HepG2 (cell line): ENCODE results near the gene ZNF530. TPM values are rescaled to one million over a fixed set of nuclear protein-coding genes. Genes with fewer than 3 reads are reported as not detected.
A peak's percentile ranks its signal among the peaks of the same experiment; 100 is the strongest.

Source experiments
- ATAC-seq: fragments of 200-7000 bp; cut with Tn5 transposase; 3 replicates; pipeline ENCODE4 v1.9.1; 2020; ENCODE audit warnings: mild to moderate bottlenecking, moderate library complexity
- BruUV-seq: library from RNA; stranded (reverse); fragments of 400-500 nt; replicated peaks from 2 replicates; lab custom pipeline; 2021; lab: Mats Ljungman, UMichigan
- CTCF ChIA-PET: fragments of 300-600 bp; formaldehyde crosslinking; extraction: SDS; loops from one replicate; lab custom pipeline; 2021; ENCODE audit warnings: low total read pairs, inconsistent platforms, low intra/inter-chr PET ratio; lab: Yijun Ruan, JAX
- POLR2A ChIA-PET: fragments of 350-600 bp; sonication (Branson Sonifier 250); formaldehyde crosslinking; loops from one replicate; lab custom pipeline; 2020; ENCODE audit warnings: antibody characterized with exemption, inconsistent platforms; lab: Yijun Ruan, JAX
- DNase-seq: peaks from one replicate; pipeline ENCODE4 v3.0.0-alpha.2; 2015; ENCODE audit warnings: low spot score
- FAIRE-seq: peaks from 3 replicates; lab custom pipeline; 2011; peaks lifted over from hg19 to GRCh38; lab: Jason Lieb, UNC
- H2AFZ ChIP-seq: one replicate; pipeline ENCODE4 v1.6.1; 2011; ENCODE audit warnings: low read length, inconsistent platforms
- H3K27ac ChIP-seq: fragments of 300-600 bp; 3 replicates; pipeline ENCODE4 v1.8.0; 2011; ENCODE audit warnings: mixed run types, mild to moderate bottlenecking, mixed read lengths, low read length, inconsistent platforms; ENCODE audit not compliant: insufficient read depth; ENCODE audit errors: extremely low read length
- H3K27me3 ChIP-seq, 2 experiments: fragments of 200-600 bp in 1 of 2; 2 replicates in 1 of 2; 3 replicates in 1 of 2; pipeline versions ENCODE4 v1.6.0 to v1.8.0; 2011; ENCODE audit warnings: low read length in 2 of 2, mild to moderate bottlenecking in 2 of 2, moderate library complexity in 2 of 2, inconsistent platforms in 1 of 2; ENCODE audit not compliant: insufficient read depth in 2 of 2, control insufficient read depth in 1 of 2
- H3K36me3 ChIP-seq, 2 experiments: fragments of 200-600 bp in 1 of 2; replicated peaks in 1 of 2; 2 replicates in 1 of 2; 3 replicates in 1 of 2; pipeline versions ENCODE4 v1.5.1 to v1.8.0; 2011; ENCODE audit warnings: low read length in 2 of 2, inconsistent platforms in 1 of 2; ENCODE audit not compliant: insufficient read depth in 2 of 2, control insufficient read depth in 1 of 2
- H3K4me1 ChIP-seq: 2 replicates; pipeline ENCODE4 v1.5.1; 2012; ENCODE audit warnings: low read length, inconsistent platforms; ENCODE audit not compliant: insufficient read depth
- H3K4me2 ChIP-seq: 2 replicates; pipeline ENCODE4 v1.6.0; 2011; ENCODE audit warnings: low read depth, low read length, inconsistent platforms
- H3K4me3 ChIP-seq, 3 experiments: fragments of 200-600 bp in 1 of 3; sonication (generic), shearing (Covaris generic) in 1 of 3; replicated peaks in 1 of 3; 2 replicates each; pipeline ENCODE4 v1.5.1; 2011 to 2016; ENCODE audit warnings: low read length in 3 of 3, inconsistent platforms in 2 of 3, low read depth in 2 of 3, mild to moderate bottlenecking in 2 of 3, control low read depth in 1 of 3, mixed read lengths in 1 of 3; ENCODE audit not compliant: insufficient read depth in 1 of 3
- H3K79me2 ChIP-seq: one replicate; pipeline ENCODE4 v1.6.1; 2011; ENCODE audit warnings: low read length, inconsistent platforms; ENCODE audit not compliant: insufficient read depth
- H3K9ac ChIP-seq: 2 replicates; pipeline ENCODE4 v1.6.0; 2011; ENCODE audit warnings: mild to moderate bottlenecking, low read depth, low read length, inconsistent platforms; ENCODE audit not compliant: insufficient read depth
- H3K9me3 ChIP-seq: 2 replicates; pipeline ENCODE4 v1.5.1; 2012; ENCODE audit warnings: mild to moderate bottlenecking, low read length
- H4K20me1 ChIP-seq: 2 replicates; pipeline ENCODE4 v1.6.0; 2011; ENCODE audit warnings: inconsistent platforms, mild to moderate bottlenecking, low read length, moderate library complexity; ENCODE audit not compliant: insufficient read depth
- ARID2 ChIP-seq: sonication (generic); formaldehyde crosslinking; IDR thresholded peaks from 2 replicates; pipeline ENCODE4 v1.8.1; 2022; ENCODE audit warnings: mild to moderate bottlenecking, missing genetic modification reagents, borderline replicate concordance
- ESRRA ChIP-seq: sonication (generic); formaldehyde crosslinking; IDR thresholded peaks from 2 replicates; pipeline ENCODE4 v1.5.1; 2020; ENCODE audit warnings: mild to moderate bottlenecking, low read depth, missing genetic modification reagents
- EZH2 ChIP-seq: conservative IDR thresholded peaks from 2 replicates; pipeline ENCODE4 v1.6.1; 2012; ENCODE audit warnings: mild to moderate bottlenecking, low read depth, low read length, moderate library complexity
- GTF3A ChIP-seq: sonication (generic); formaldehyde crosslinking; conservative IDR thresholded peaks from 2 replicates; pipeline ENCODE4 v1.4.0; 2020; ENCODE audit warnings: mild to moderate bottlenecking, missing genetic modification reagents
- JARID2 ChIP-seq: sonication (generic); formaldehyde crosslinking; IDR thresholded peaks from 2 replicates; pipeline ENCODE4 v1.8.1; 2023; ENCODE audit warnings: missing genetic modification reagents, inconsistent platforms; ENCODE audit not compliant: insufficient replicate concordance
- NCOA5 ChIP-seq: sonication (generic); formaldehyde crosslinking; IDR thresholded peaks from 2 replicates; pipeline ENCODE4 v1.4.0; 2020; ENCODE audit warnings: missing genetic modification reagents
- NFE2L2 ChIP-seq: fragments of 150-350 bp; IDR thresholded peaks from 2 replicates; pipeline ENCODE4 v1.6.1; 2014; ENCODE audit warnings: low read length
- PHF8 ChIP-seq: sonication (generic); formaldehyde crosslinking; IDR thresholded peaks from 2 replicates; pipeline ENCODE4 v1.5.0; 2020; ENCODE audit warnings: missing genetic modification reagents
- POLR2A ChIP-seq, 2 experiments: IDR thresholded peaks; 2 replicates each; pipeline ENCODE4 v1.6.1; 2011; ENCODE audit warnings: low read depth in 2 of 2, low read length in 2 of 2, mild to moderate bottlenecking in 1 of 2, moderate library complexity in 1 of 2; ENCODE audit not compliant: insufficient read depth in 1 of 2
- PTBP1 ChIP-seq: fragments of 200-400 bp; formaldehyde crosslinking; IDR thresholded peaks from 2 replicates; pipeline ENCODE4 v1.6.1; 2018; ENCODE audit warnings: low read length, low read depth; ENCODE audit not compliant: poor library complexity, severe bottlenecking
- RBFOX2 ChIP-seq: fragments of 200-400 bp; formaldehyde crosslinking; IDR thresholded peaks from 2 replicates; pipeline ENCODE4 v1.6.1; 2017; ENCODE audit warnings: low read depth, mild to moderate bottlenecking, low read length
- TRIM24 ChIP-seq: sonication (generic); formaldehyde crosslinking; IDR thresholded peaks from 2 replicates; pipeline ENCODE4 v1.8.0; 2022; ENCODE audit warnings: mild to moderate bottlenecking, missing genetic modification reagents
- WGBS: methylation state at CpG from one replicate; pipeline ENCODE4 v1.1.6; 2017; ENCODE audit warnings: low lambda C conversion rate; 5-methylcytosine and 5-hydroxymethylcytosine counted together
- in situ Hi-C: cut with HindIII; loops from 2 replicates; pipeline ENCODE4 v1.10.0; 2017; ENCODE audit warnings: low pct_unique_long_range_greater_than_20kb; ENCODE audit not compliant: extremely low pct_ligation_motif_present
- intact Hi-C: fragments of 100-400 bp; cut with micrococcal nuclease; formaldehyde crosslinking; loops from one replicate; pipeline ENCODE4 v1.10.0; 2022; ENCODE audit not compliant: unreplicated experiment
- polyA plus RNA-seq, 8 experiments: library from polyadenylated mRNA; depleted of rRNA in 3 of 8; stranded (reverse) in 7 of 8; unstranded in 1 of 8; fragments of >200 nt; fragmentation: Illumina TruSeq in 4 of 8; extraction: Trizol in 4 of 8; gene quantifications; 2 replicates each; pipeline versions ENCODE4 v1.2.1 to v1.2.3, GENCODE V29; 2011 to 2016; ENCODE audit warnings: low read depth in 4 of 8, missing spikeins in 1 of 8, mixed read lengths in 1 of 8; ENCODE audit not compliant: insufficient read depth in 1 of 8
- total RNA-seq, 5 experiments: library from RNA; depleted of rRNA; stranded (reverse); fragments of >200 nt; fragmentation: Illumina TruSeq; extraction: Trizol; gene quantifications; 2 replicates each; pipeline ENCODE4 v1.2.3, GENCODE V29; 2016; ENCODE audit warnings: low read depth in 1 of 5
- TF ChIP-seq, protein P1 (sequence below): sonication (generic); formaldehyde crosslinking; IDR thresholded peaks from 2 replicates; pipeline ENCODE4 v1.5.0; 2020; ENCODE audit warnings: missing genetic modification reagents
- TF ChIP-seq, protein P2 (sequence below): sonication (generic); formaldehyde crosslinking; IDR thresholded peaks from 2 replicates; pipeline ENCODE4 v1.4.0; 2020; ENCODE audit warnings: missing genetic modification reagents

ZNF530 gene
- total and polyA plus RNA-seq, 2 of the 13 experiments (the other 11 are each of a cell fraction or from before 2014, with no cell fraction given), result 1.1 to 7.8 TPM

DNA sequence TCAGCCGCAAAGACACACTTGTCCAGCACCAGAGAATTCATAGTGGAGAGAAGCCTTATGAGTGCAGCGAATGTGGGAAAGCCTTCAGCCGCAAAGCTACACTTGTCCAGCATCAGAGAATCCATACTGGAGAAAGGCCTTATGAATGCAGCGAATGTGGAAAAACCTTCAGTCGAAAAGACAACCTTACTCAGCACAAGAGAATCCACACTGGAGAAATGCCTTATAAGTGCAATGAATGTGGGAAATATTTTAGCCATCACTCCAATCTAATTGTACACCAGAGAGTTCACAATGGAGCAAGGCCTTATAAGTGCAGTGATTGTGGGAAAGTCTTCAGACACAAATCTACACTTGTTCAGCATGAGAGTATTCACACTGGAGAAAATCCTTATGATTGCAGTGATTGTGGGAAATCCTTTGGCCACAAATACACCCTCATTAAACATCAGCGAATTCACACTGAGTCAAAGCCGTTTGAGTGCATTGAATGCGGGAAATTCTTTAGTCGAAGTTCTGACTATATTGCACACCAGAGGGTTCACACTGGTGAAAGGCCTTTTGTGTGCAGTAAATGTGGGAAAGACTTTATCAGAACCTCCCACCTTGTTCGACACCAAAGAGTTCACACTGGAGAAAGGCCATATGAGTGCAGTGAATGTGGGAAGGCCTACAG is 21.1 kb downstream of the ZNF530 start:
- H3K36me3 ChIP-seq, result peaks cover 38 to 81% of the 10 kb centered on the region in 2 experiments

DNA sequence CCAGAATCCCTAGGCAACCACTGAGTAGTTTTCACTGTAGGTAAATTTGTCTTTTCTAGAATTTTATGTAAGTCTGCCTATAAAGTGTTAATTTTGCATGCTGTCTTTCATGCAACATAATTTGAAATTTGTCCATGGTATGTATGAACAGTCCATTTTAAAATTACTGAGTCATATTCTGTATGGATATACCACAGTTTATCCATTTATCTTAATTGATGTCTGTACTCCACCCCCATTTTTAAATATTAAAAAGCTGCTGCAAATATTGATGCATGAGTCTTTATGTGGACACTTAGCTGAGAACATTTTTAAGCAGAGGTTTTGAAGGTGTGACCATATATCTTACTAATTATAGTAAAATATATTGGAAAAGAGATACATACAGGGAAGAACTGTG is 23.4 kb downstream of the ZNF530 start:
- Histone ChIP-seq H3K27ac (no peak overlapping the region), H3K9me3 (no peaks in the 10 kb centered on the region), H3K27me3 (no peaks in the 10 kb centered on the region), H3K4me2 (no peak overlapping the region), H3K9ac (no peak overlapping the region), H4K20me1 (no peaks in the 10 kb centered on the region; the same call in 1 of the 2 replicates), H3K79me2 (peaks cover 16% of the 10 kb centered on the region), H3K4me3 (no peak overlapping the region), H3K4me1 (peaks cover 2% of the 10 kb centered on the region; the same call in 1 of the 2 replicates), H2AFZ (no peak overlapping the region), H3K36me3 (peaks cover 32 to 60% of the 10 kb centered on the region in 2 experiments)
- ChIA-PET POLR2A (interaction anchor here (1.2 kb wide), 1 partner anchor 10 kb away, joined by 3 read pairs; the partner anchor contains the start of gene ZNF211), CTCF (no interaction called here)
- no TSS peak for BruUV-seq
- no peak for ATAC-seq
- intact Hi-C loops (no loop called here), in situ Hi-C loops (no loop called here)
- no peak for FAIRE-seq
- DNase-seq, result no peak
- TF ChIP-seq POLR2A (IDR thresholded peaks at IDR 0.05; ENCODE audit: insufficient read depth in 1 of 2, low read depth in 2 of 2, low read length in 2 of 2) (no peak), EZH2 (no peak), NFE2L2 (no peak), TRIM24 (CRISPR knock-in tag) (no peak), ARID2 (CRISPR knock-in tag) (no peak), NCOA5 (CRISPR knock-in tag) (no peak), GTF3A (CRISPR knock-in tag) (no peak), ESRRA (no peak), PTBP1 (no peak), PHF8 (no peak)
- TF ChIP-seq, protein P1, sequence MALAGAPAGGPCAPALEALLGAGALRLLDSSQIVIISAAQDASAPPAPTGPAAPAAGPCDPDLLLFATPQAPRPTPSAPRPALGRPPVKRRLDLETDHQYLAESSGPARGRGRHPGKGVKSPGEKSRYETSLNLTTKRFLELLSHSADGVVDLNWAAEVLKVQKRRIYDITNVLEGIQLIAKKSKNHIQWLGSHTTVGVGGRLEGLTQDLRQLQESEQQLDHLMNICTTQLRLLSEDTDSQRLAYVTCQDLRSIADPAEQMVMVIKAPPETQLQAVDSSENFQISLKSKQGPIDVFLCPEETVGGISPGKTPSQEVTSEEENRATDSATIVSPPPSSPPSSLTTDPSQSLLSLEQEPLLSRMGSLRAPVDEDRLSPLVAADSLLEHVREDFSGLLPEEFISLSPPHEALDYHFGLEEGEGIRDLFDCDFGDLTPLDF (CRISPR knock-in tag), result no peak
- TF ChIP-seq, protein P2, sequence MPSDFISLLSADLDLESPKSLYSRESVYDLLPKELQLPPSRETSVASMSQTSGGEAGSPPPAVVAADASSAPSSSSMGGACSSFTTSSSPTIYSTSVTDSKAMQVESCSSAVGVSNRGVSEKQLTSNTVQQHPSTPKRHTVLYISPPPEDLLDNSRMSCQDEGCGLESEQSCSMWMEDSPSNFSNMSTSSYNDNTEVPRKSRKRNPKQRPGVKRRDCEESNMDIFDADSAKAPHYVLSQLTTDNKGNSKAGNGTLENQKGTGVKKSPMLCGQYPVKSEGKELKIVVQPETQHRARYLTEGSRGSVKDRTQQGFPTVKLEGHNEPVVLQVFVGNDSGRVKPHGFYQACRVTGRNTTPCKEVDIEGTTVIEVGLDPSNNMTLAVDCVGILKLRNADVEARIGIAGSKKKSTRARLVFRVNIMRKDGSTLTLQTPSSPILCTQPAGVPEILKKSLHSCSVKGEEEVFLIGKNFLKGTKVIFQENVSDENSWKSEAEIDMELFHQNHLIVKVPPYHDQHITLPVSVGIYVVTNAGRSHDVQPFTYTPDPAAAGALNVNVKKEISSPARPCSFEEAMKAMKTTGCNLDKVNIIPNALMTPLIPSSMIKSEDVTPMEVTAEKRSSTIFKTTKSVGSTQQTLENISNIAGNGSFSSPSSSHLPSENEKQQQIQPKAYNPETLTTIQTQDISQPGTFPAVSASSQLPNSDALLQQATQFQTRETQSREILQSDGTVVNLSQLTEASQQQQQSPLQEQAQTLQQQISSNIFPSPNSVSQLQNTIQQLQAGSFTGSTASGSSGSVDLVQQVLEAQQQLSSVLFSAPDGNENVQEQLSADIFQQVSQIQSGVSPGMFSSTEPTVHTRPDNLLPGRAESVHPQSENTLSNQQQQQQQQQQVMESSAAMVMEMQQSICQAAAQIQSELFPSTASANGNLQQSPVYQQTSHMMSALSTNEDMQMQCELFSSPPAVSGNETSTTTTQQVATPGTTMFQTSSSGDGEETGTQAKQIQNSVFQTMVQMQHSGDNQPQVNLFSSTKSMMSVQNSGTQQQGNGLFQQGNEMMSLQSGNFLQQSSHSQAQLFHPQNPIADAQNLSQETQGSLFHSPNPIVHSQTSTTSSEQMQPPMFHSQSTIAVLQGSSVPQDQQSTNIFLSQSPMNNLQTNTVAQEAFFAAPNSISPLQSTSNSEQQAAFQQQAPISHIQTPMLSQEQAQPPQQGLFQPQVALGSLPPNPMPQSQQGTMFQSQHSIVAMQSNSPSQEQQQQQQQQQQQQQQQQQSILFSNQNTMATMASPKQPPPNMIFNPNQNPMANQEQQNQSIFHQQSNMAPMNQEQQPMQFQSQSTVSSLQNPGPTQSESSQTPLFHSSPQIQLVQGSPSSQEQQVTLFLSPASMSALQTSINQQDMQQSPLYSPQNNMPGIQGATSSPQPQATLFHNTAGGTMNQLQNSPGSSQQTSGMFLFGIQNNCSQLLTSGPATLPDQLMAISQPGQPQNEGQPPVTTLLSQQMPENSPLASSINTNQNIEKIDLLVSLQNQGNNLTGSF (CRISPR knock-in tag), result no peak

More for the DNA sequence above, 21.1 kb downstream of the ZNF530 start:
- H3K4me1 ChIP-seq, result peaks cover 25% of the 10 kb centered on the region
- ChIA-PET POLR2A (no interaction called here), CTCF (no interaction called here)
- in situ Hi-C loops, result no loop called here
- no peak overlapping the region for H3K4me2 ChIP-seq
- no peak overlapping the region for H2AFZ ChIP-seq
- DNase-seq (no peak), FAIRE-seq (no peak), ATAC-seq (no peak)
- TF ChIP-seq JARID2 (CRISPR knock-in tag), result no peak
- TF ChIP-seq RBFOX2, result peak; percentile 41; the same call in 1 of the 2 replicates
- no peak overlapping the region for H3K27ac ChIP-seq
- peaks cover 2% of the 10 kb centered on the region; the same call in 1 of the 2 replicates for H3K9me3 ChIP-seq
- TSS peak; percentile 8 for BruUV-seq
- no peaks in the 10 kb centered on the region for H3K27me3 ChIP-seq
- no peaks in the 10 kb centered on the region; the same call in 1 of the 2 replicates for H4K20me1 ChIP-seq
- WGBS, result 95% methylated on average over 10 of the region's 10 CpGs
- H3K9ac ChIP-seq, result no peak overlapping the region
- H3K79me2 ChIP-seq, result peaks cover 38% of the 10 kb centered on the region
- intact Hi-C loops, result no loop called here
- no peak overlapping the region for H3K4me3 ChIP-seq
